HEK293T (cell line): ENCODE measurements around the gene RAB32.
"Not testable (repeated sequence)": the region's sequence is repeated elsewhere in the genome, so short reads cannot be mapped to it uniquely, and the experiment has no call there.

Source experiments
- ARNT ChIP-seq: fragments of 450-650 bp; IDR thresholded peaks from 2 replicates; pipeline ENCODE4 v1.6.1; 2017; ENCODE audit warnings: mild to moderate bottlenecking
- BHLHE40 ChIP-seq: fragments of 450-650 bp; IDR thresholded peaks from 2 replicates; pipeline ENCODE4 v1.6.1; 2016; ENCODE audit warnings: mild to moderate bottlenecking, moderate library complexity, borderline replicate concordance
- CTBP1 ChIP-seq: fragments of 450-650 bp; IDR thresholded peaks from 2 replicates; pipeline ENCODE4 v1.6.1; 2016; ENCODE audit warnings: borderline replicate concordance
- ELF4 ChIP-seq: fragments of 450-650 bp; IDR thresholded peaks from 2 replicates; pipeline ENCODE4 v1.6.1; 2017; ENCODE audit warnings: antibody characterized with exemption
- FOXA1 ChIP-seq: fragments of 450-650 bp; IDR thresholded peaks from 2 replicates; pipeline ENCODE4 v1.6.1; 2016; ENCODE audit warnings: mild to moderate bottlenecking
- FOXK2 ChIP-seq: fragments of 450-650 bp; IDR thresholded peaks from 2 replicates; pipeline ENCODE4 v1.6.1; 2016; ENCODE audit warnings: mild to moderate bottlenecking
- FOXM1 ChIP-seq: fragments of 450-650 bp; IDR thresholded peaks from 2 replicates; pipeline ENCODE4 v1.6.1; 2017; ENCODE audit warnings: mild to moderate bottlenecking, borderline replicate concordance
- NFRKB ChIP-seq: fragments of 450-650 bp; IDR thresholded peaks from 2 replicates; pipeline ENCODE4 v1.6.1; 2016; ENCODE audit warnings: mild to moderate bottlenecking, moderate library complexity
- SP1 ChIP-seq: fragments of 450-650 bp; IDR thresholded peaks from 2 replicates; pipeline ENCODE4 v1.6.1; 2017
- SUZ12 ChIP-seq: fragments of 450-650 bp; IDR thresholded peaks from 2 replicates; pipeline ENCODE4 v1.6.1; 2016; ENCODE audit warnings: mild to moderate bottlenecking
- TARDBP ChIP-seq: fragments of 450-650 bp; IDR thresholded peaks from 2 replicates; pipeline ENCODE4 v1.6.1; 2016
- ZNF384 ChIP-seq: fragments of 450-650 bp; IDR thresholded peaks from 2 replicates; pipeline ENCODE4 v1.6.1; 2016
- TF ChIP-seq, protein P1 (sequence below): fragments of 450-650 bp; IDR thresholded peaks from 2 replicates; pipeline ENCODE4 v1.6.1; 2016

DNA sequence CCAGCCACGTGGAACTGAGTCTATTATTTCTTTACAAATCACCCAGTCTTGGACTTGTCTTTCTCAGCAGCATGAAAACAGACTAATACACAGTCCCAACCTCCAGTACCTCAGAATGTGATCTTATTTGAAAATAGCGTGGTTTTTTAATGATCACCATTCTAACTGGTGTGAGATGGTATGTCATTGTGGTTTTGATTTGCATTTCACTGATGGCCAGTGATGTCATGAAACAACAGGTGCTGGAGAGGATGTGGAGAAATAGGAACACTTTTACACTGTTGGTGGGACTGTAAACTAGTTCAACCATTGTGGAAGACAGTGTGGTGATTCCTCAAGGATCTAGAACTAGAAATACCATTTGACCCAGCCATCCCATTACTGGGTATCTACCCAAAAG is 23.0 kb downstream of the RAB32 start:
- TF ChIP-seq FOXA1, ELF4, CTBP1, FOXK2, NFRKB, BHLHE40, FOXM1, SP1, ARNT, SUZ12, ZNF384, TARDBP: not testable (repeated sequence)
- TF ChIP-seq, protein P1, sequence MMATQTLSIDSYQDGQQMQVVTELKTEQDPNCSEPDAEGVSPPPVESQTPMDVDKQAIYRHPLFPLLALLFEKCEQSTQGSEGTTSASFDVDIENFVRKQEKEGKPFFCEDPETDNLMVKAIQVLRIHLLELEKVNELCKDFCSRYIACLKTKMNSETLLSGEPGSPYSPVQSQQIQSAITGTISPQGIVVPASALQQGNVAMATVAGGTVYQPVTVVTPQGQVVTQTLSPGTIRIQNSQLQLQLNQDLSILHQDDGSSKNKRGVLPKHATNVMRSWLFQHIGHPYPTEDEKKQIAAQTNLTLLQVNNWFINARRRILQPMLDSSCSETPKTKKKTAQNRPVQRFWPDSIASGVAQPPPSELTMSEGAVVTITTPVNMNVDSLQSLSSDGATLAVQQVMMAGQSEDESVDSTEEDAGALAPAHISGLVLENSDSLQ, result not testable (repeated sequence)
